Bladder microvascular endothelial cell (primary cell): ENCODE data around the gene CTPS1. TPM values are rescaled to one million over a fixed set of nuclear protein-coding genes. Genes with fewer than 3 reads are reported as not detected.

Experiments
- total RNA-seq: library from RNA; depleted of rRNA; stranded (reverse); fragments of >200 nt; gene quantifications from 2 replicates; pipeline ENCODE4 v1.2.3, GENCODE V29; 2014

The CTPS1 gene, protein sequence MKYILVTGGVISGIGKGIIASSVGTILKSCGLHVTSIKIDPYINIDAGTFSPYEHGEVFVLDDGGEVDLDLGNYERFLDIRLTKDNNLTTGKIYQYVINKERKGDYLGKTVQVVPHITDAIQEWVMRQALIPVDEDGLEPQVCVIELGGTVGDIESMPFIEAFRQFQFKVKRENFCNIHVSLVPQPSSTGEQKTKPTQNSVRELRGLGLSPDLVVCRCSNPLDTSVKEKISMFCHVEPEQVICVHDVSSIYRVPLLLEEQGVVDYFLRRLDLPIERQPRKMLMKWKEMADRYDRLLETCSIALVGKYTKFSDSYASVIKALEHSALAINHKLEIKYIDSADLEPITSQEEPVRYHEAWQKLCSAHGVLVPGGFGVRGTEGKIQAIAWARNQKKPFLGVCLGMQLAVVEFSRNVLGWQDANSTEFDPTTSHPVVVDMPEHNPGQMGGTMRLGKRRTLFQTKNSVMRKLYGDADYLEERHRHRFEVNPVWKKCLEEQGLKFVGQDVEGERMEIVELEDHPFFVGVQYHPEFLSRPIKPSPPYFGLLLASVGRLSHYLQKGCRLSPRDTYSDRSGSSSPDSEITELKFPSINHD
- 20.9 and 41.1 TPM in 2 replicates for total RNA-seq

DNA sequence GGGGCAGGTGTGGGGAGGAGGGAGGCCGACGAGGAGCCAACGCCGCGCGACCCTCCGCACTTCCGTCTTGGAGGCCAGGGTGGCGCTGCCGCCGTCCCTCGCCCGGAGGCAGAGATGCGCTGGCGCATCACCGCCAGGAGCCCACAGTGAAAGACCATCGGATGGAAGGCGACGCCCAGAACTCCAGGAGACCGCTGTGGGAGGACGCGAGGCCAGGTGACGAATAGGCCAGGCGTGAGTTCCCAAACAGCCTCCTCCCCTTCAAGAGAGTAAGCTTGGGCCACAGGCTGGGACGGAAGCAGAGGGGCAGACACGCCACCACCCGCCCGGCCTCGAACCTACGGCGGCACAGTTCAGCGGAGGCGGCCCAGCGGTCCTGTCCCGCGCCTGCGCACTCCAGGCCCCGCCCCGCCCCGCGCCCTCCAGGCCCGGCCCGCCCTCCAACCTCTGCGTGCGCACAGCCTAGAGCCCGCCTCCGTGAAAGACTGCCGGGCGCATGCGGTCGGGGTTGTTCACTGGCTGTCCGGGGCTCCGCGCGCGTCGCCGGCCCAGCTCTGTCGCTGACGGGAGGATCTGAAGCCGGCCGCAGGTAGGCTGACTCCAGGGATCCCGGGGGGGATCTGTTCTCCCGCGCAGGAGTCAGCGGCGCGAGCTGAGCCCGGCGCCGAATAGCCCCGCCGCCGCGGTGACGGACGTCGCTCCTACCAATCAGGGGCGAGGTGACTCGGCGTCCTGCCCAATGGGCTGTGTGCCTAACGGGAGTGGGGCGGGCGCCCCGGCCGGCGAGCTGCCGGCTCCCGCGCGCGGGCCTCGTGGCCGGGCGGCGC lies at the start of gene CTPS1:
TSS of gene CTPS1 (plus strand) at position 456 of the 827 bp plus-strand sequence. CDS start 3,595 bp downstream, outside the sequence.

DNA sequence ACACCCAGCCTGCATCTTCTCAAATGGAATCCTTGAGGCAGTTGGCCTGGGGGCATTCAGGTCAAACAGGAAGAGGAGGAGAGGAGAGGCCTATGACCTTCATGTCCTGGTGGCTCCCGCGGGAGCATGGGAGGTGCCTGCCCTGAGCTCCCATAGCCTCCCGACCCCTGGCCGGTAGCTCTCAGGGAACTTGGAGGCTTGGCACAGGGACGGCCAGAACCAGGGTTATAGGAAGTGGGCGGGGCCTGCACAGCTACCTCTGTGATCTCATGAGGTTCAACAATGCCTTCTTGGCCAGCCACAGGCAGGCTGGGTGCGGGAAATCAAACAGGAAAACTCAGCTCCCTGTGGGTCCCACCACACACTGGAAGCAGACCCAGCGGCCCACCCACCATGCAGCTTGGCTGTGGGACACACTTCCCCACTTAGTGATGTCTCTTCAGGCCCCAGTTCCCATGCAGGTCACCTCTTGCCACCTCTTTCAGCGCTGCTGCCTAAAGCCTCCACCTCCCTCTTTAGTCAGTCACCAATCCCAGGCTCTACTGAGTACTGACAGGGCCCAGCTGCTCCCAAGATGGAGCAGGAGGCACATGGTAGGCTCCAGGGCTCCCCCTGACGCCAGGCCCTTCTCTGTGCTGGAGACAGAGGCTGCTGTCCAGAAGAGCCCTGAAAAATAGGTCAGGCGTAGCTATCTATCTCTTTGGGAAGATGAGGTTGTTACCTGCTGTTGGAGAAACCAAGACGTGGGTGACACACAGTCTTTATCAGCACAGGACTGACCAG lies 42.2 kb downstream of the CTPS1 start, which contains the start of gene SLFNL1:
TSS of gene SLFNL1 (minus strand) at position 200 of the 783 bp plus-strand sequence. CDS start 1,065 bp downstream, outside the sequence.

Other genes with a start within 250 kb of the CTPS1 start
- gene KCNQ4, start 195.9 kb upstream of the CTPS1 start, total RNA-seq, result not detected in 2 replicates
- gene CITED4, start 117.3 kb upstream of the CTPS1 start, total RNA-seq, result 3.0 and 3.4 TPM in 2 replicates
- gene SLFNL1, start 42.0 kb downstream of the CTPS1 start, total RNA-seq, result 0.32 and 0.69 TPM in 2 replicates